Prostate gland (tissue), 2 donors: ENCODE data around the gene ARHGEF11. TPM values are rescaled to one million over a fixed set of nuclear protein-coding genes. Genes with fewer than 3 reads are reported as not detected.

Source experiments
- DNase-seq: peaks from one replicate; pipeline ENCODE4 v3.0.0-alpha.2; 2019; ENCODE audit warnings: low spot score
- H3K27ac ChIP-seq, 2 donors: fragments of 200-600 bp; sonication (generic); 2 replicates each; pipeline ENCODE4 v1.5.1; 2017 to 2019
- H3K27me3 ChIP-seq: fragments of 200-600 bp; sonication (generic); replicated peaks from 2 replicates; pipeline ENCODE4 v1.5.1; 2019; ENCODE audit not compliant: insufficient read depth
- H3K36me3 ChIP-seq, 2 donors: fragments of 200-600 bp; sonication (generic); 1 replicate in 1 of 2; 2 replicates in 1 of 2; pipeline versions ENCODE4 v1.5.1 to v1.8.1; 2017 to 2019
- H3K4me1 ChIP-seq: fragments of 200-600 bp; sonication (generic); replicated peaks from 2 replicates; pipeline ENCODE4 v1.5.1; 2019
- H3K4me3 ChIP-seq, 2 donors: fragments of 200-600 bp; sonication (generic); 2 replicates each; pipeline ENCODE4 v1.5.1; 2017 to 2019
- H3K9me3 ChIP-seq: fragments of 200-600 bp; sonication (generic); 2 replicates; pipeline ENCODE4 v1.5.1; 2017
- CTCF ChIP-seq, 4 experiments: fragments of 200-600 bp in 2 of 4; fragments of 450-650 bp in 2 of 4; sonication (generic) in 2 of 4; IDR thresholded peaks; 1 replicate in 3 of 4; 2 replicates in 1 of 4; pipeline ENCODE4 v1.5.1; 2016 to 2019; ENCODE audit warnings: antibody characterized with exemption in 4 of 4, mild to moderate bottlenecking in 2 of 4, moderate library complexity in 2 of 4
- POLR2A ChIP-seq: fragments of 450-650 bp; IDR thresholded peaks from one replicate; pipeline ENCODE4 v1.6.1; 2016; ENCODE audit warnings: antibody characterized with exemption, mild to moderate bottlenecking
- POLR2AphosphoS5 ChIP-seq: sonication (generic); formaldehyde crosslinking; IDR thresholded peaks from one replicate; pipeline ENCODE4 v1.6.1; 2017; ENCODE audit warnings: antibody characterized with exemption
- WGBS: methylation state at CpG from one replicate; pipeline ENCODE4 v1.1.5; 2018; 5-methylcytosine and 5-hydroxymethylcytosine counted together
- intact Hi-C: fragments of 100-400 bp; cut with DNase I; formaldehyde crosslinking; loops from one replicate; pipeline ENCODE4 v1.14.2; 2022
- total RNA-seq, 2 donors: library from RNA; depleted of rRNA; stranded (reverse); fragments of >200 nt; gene quantifications; one replicate each; pipeline ENCODE4 v1.1.0, GENCODE V29; 2016

Gene ARHGEF11
- total RNA-seq: 10 to 100 TPM; 38.3 to 92.6 TPM

GRCh38 chr1:157045250-157046218 lies at the start of gene ARHGEF11:
Gene ARHGEF11, minus strand, starts transcription at chr1:157045742. Its CDS starts 1,412 bp downstream, at chr1:157044330.
- Histone ChIP-seq H3K27ac (peak within 1 kb of the TSS; percentile 81 to 90), H3K36me3 (no peaks in the 10 kb centered on the region), H3K9me3 (no peaks in the 10 kb centered on the region), H3K4me1 (peaks cover 8% of the 10 kb centered on the region), H3K4me3 (peak within 1 kb of the TSS; percentile 51 to 67), H3K27me3 (no peaks in the 10 kb centered on the region)
- peak; percentile 89 for DNase-seq
- WGBS: under 1% methylated on average over 112 of the region's 120 CpGs
- TF ChIP-seq CTCF (IDR thresholded peaks at IDR 0.05): no peak
- TF ChIP-seq POLR2A: peak; percentile 81
- TF ChIP-seq POLR2AphosphoS5: peak; percentile 33
- intact Hi-C loops: loop anchor here (2.0 kb wide), 1 partner anchor 93 kb away; the partner anchor contains the start of gene ETV3

- Histone ChIP-seq H3K36me3 (no peaks in the 10 kb centered on the region), H3K9me3 (no peaks in the 10 kb centered on the region), H3K4me3 (no peak overlapping the region), H3K27me3 (no peaks in the 10 kb centered on the region), H3K4me1 (no peaks in the 10 kb centered on the region), H3K27ac (no peak overlapping the region)
- 42% methylated on average over 4 of the region's 4 CpGs for WGBS
- no peak for DNase-seq
- TF ChIP-seq POLR2AphosphoS5 (no peak), POLR2A (no peak), CTCF (IDR thresholded peaks at IDR 0.05) (no peak)
- intact Hi-C loops: no loop called here
These were observed 49.5 kb upstream of the ARHGEF11 start for GRCh38 chr1:157095091-157095490.

- Histone ChIP-seq H3K27ac (no peak overlapping the region), H3K4me1 (no peaks in the 10 kb centered on the region), H3K27me3 (no peaks in the 10 kb centered on the region), H3K36me3 (no peaks in the 10 kb centered on the region), H3K9me3 (no peaks in the 10 kb centered on the region), H3K4me3 (no peak overlapping the region)
- TF ChIP-seq POLR2AphosphoS5 (no peak), POLR2A (no peak), CTCF (IDR thresholded peaks at IDR 0.05) (no peak)
- DNase-seq: no peak
- intact Hi-C loops: no loop called here
- 43% methylated on average over 8 of the region's 8 CpGs for WGBS
These were observed 47.3 kb upstream of the ARHGEF11 start for GRCh38 chr1:157092831-157093230.

GRCh38 chr1:157091668-157092273 lies 46.2 kb upstream of the ARHGEF11 start:
- TF ChIP-seq POLR2A (no peak), CTCF (IDR thresholded peaks at IDR 0.05) (no peak), POLR2AphosphoS5 (no peak)
- WGBS: 79% methylated on average over 3 of the region's 4 CpGs
- no peak for DNase-seq
- Histone ChIP-seq H3K4me3 (no peak overlapping the region), H3K36me3 (no peaks in the 10 kb centered on the region), H3K9me3 (no peaks in the 10 kb centered on the region), H3K27ac (no peak overlapping the region), H3K4me1 (no peaks in the 10 kb centered on the region), H3K27me3 (no peaks in the 10 kb centered on the region)
- intact Hi-C loops: no loop called here
